Measurements from ENCODE around the gene CERS4. TPM values are rescaled to one million over a fixed set of nuclear protein-coding genes. Genes with fewer than 3 reads are reported as not detected.

CERS4 gene
- total RNA-seq, 2 donors from 2014 or later: 170 to 176 TPM

DNA sequence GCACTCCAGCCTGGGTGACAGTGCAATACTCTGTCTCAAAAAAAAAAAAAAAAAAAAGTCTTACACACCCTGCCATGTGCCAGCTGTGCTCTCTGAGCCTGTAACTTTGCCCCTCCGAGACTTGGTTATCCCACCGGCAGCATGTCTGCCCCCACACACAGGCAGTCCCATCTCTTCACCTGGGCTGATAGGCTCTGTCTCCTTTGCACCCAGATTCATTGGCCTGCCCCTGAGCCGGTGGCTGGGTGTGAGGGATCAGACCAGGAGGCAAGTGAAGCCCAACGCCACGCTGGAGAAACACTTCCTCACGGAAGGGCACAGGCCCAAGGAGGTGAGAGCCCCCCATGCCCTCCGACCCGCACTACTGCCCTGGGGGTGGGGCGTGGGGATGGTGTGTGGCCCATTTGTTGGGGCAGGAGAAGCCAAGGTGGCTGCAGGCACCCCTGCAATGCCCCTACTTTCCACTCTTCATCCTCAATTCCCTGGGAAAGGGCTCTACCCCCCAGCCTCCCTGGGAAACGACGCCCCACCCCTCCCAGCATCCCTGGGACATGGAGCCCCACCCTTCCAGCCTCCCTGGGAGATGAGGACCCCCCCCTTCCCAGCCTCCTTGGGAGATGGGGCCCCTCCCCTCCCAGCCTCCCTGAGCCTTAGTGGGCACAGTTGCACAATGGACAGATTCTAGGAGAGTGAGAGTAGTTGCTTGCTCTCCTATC, 45.3 kb downstream of the CERS4 start:
- intact Hi-C loops (cut with DNase I): loop anchor here (5.0 to 10.0 kb wide), 3 partner anchors 53 to 400 kb away; partner anchors contain the start of genes CD320 and ELAVL1
- TF ChIP-seq POLR2AphosphoS5 (IDR thresholded peaks at IDR 0.05) (no peak), POLR2A (IDR thresholded peaks at IDR 0.05) (no peak), CTCF (IDR thresholded peaks at IDR 0.05) (no peak)
- H3K36me3 ChIP-seq: peaks cover 0 to 6% of the 10 kb centered on the region in 2 donors

GRCh38 chr19:8255426-8256125, 46.4 kb downstream of the CERS4 start:
- 89% methylated on average over 17 of the region's 18 CpGs for WGBS
- Histone ChIP-seq H3K27ac (no peak overlapping the region), H3K27me3 (replicated peaks; ENCODE audit: insufficient read depth) (no peaks in the 10 kb centered on the region), H3K4me1 (replicated peaks) (no peaks in the 10 kb centered on the region), H3K4me3 (no peak overlapping the region), H3K9me3 (no peaks in the 10 kb centered on the region), H3K36me3 (peaks cover 0 to 6% of the 10 kb centered on the region in 2 donors)
- intact Hi-C loops (cut with DNase I): loop anchor here (5.0 to 10.0 kb wide), 3 partner anchors 52 to 401 kb away; partner anchors contain the start of genes CD320 and ELAVL1
- TF ChIP-seq POLR2A (IDR thresholded peaks at IDR 0.05) (no peak), POLR2AphosphoS5 (IDR thresholded peaks at IDR 0.05) (no peak), CTCF (IDR thresholded peaks at IDR 0.05) (no peak)
- DNase-seq (ENCODE audit: low spot score): no peak

More for the DNA sequence above, 45.3 kb downstream of the CERS4 start:
- H3K27me3 ChIP-seq (replicated peaks; ENCODE audit: insufficient read depth): no peaks in the 10 kb centered on the region
- no peaks in the 10 kb centered on the region for H3K9me3 ChIP-seq
- no peak for DNase-seq (ENCODE audit: low spot score)
- H3K27ac ChIP-seq: no peak overlapping the region
- H3K4me1 ChIP-seq (replicated peaks): no peaks in the 10 kb centered on the region
- H3K4me3 ChIP-seq: no peak overlapping the region
- 91% methylated on average over 9 of the region's 11 CpGs for WGBS

GRCh38 chr19:8256276-8257051, 47.3 kb downstream of the CERS4 start:
- H3K27ac ChIP-seq: no peak overlapping the region
- no peak for TF ChIP-seq POLR2A (IDR thresholded peaks at IDR 0.05)
- DNase-seq (ENCODE audit: low spot score): no peak
- H3K4me3 ChIP-seq: no peak overlapping the region
- 92% methylated on average over 15 of the region's 15 CpGs for WGBS
- no peaks in the 10 kb centered on the region for H3K4me1 ChIP-seq (replicated peaks)
- no peaks in the 10 kb centered on the region for H3K9me3 ChIP-seq
- no peaks in the 10 kb centered on the region for H3K27me3 ChIP-seq (replicated peaks; ENCODE audit: insufficient read depth)
- H3K36me3 ChIP-seq: peaks cover 0 to 6% of the 10 kb centered on the region in 2 donors
- intact Hi-C loops (cut with DNase I): loop anchor here (5.0 to 10.0 kb wide), 3 partner anchors 51 to 402 kb away; partner anchors contain the start of genes CD320 and ELAVL1

- Histone ChIP-seq H3K27ac (no peak overlapping the region), H3K36me3 (peaks cover 0 to 6% of the 10 kb centered on the region in 2 donors), H3K9me3 (no peaks in the 10 kb centered on the region), H3K27me3 (replicated peaks; ENCODE audit: insufficient read depth) (no peaks in the 10 kb centered on the region), H3K4me1 (replicated peaks) (no peaks in the 10 kb centered on the region), H3K4me3 (no peak overlapping the region)
- DNase-seq (ENCODE audit: low spot score): no peak
- TF ChIP-seq CTCF (IDR thresholded peaks at IDR 0.05): no peak
- no peak for TF ChIP-seq POLR2A (IDR thresholded peaks at IDR 0.05)
- no peak for TF ChIP-seq POLR2AphosphoS5 (IDR thresholded peaks at IDR 0.05)
- intact Hi-C loops (cut with DNase I): loop anchor here (5.0 to 10.0 kb wide), 3 partner anchors 50 to 402 kb away; partner anchors contain the start of genes CD320 and ELAVL1
- WGBS: 74% methylated on average over 5 of the region's 5 CpGs
These were observed 47.9 kb downstream of the CERS4 start for GRCh38 chr19:8257052-8257443.

Data from prostate gland (tissue), 2 donors.